Ovary (tissue), 3 donors: ENCODE data around the gene ZNF486.

Experiments used
- CTCF ChIP-seq, 3 donors: fragments of 450-650 bp in 2 of 3; fragments of 200-600 bp in 1 of 3; IDR thresholded peaks; one replicate each; pipeline versions ENCODE4 v1.5.1 to v1.8.0; 2016 to 2022; ENCODE audit warnings: antibody characterized with exemption in 3 of 3, mild to moderate bottlenecking in 1 of 3
- EP300 ChIP-seq: sonication (generic); formaldehyde crosslinking; IDR thresholded peaks from one replicate; pipeline ENCODE4 v1.6.1; 2017; ENCODE audit warnings: antibody characterized with exemption
- donor health status: DM: no; HTN: no; CAD: no.

- TF ChIP-seq EP300 = no peak
- TF ChIP-seq CTCF (IDR thresholded peaks at IDR 0.05) = no peak
These were observed 932 bp upstream of the ZNF486 start for GRCh38 chr19:20165971-20166592.
